ENCODE results near the gene KRTAP6-3.

GRCh38 chr21:30563630-30564029 is 28.6 kb upstream of the KRTAP6-3 start:
- TF ChIP-seq CTCF (IDR thresholded peaks at IDR 0.05; ENCODE audit: insufficient read depth, low read length, poor library complexity, severe bottlenecking) (no peak), EZH2phosphoT487 (conservative IDR thresholded peaks at IDR 0.05; ENCODE audit: low read length) (no peak)
